Neural cell (in vitro differentiated cells): ENCODE measurements around the gene AQP4. TPM values are rescaled to one million over a fixed set of nuclear protein-coding genes. Genes with fewer than 3 reads are reported as not detected.

ENCODE experiments used
- H2AFZ ChIP-seq: fragments of 200-600, 300-800 bp; sonication (generic), shearing (Covaris generic); 2 replicates; pipeline ENCODE4 v1.6.0; 2014; ENCODE audit warnings: low read depth, mild to moderate bottlenecking, antibody characterized with exemption, low read length, moderate library complexity
- H3F3A ChIP-seq: fragments of 200-600 bp; shearing (Covaris generic); 2 replicates; pipeline ENCODE4 v1.6.1; 2016; ENCODE audit warnings: mild to moderate bottlenecking, moderate library complexity, mixed read lengths, antibody characterized with exemption, low read length; ENCODE audit not compliant: insufficient read depth, poor library complexity, severe bottlenecking
- H3K27ac ChIP-seq: fragments of 200-600, 300-800 bp; sonication (generic), shearing (Covaris generic); 2 replicates; pipeline ENCODE4 v1.5.1; 2014; ENCODE audit warnings: mild to moderate bottlenecking, low read length, moderate library complexity
- H3K27me3 ChIP-seq: fragments of 300-800, 200-600 bp; sonication (generic), shearing (Covaris generic); 2 replicates; pipeline ENCODE4 v1.6.0; 2014; ENCODE audit warnings: mild to moderate bottlenecking, low read depth, low read length, moderate library complexity; ENCODE audit not compliant: insufficient read depth
- H3K36me3 ChIP-seq: fragments of 300-800, 200-600 bp; sonication (generic), shearing (Covaris generic); 2 replicates; pipeline ENCODE4 v1.5.1; 2014; ENCODE audit warnings: mild to moderate bottlenecking, antibody characterized with exemption, low read length, moderate library complexity; ENCODE audit not compliant: insufficient read depth
- H3K4me2 ChIP-seq: fragments of 300-800, 200-600 bp; sonication (generic), shearing (Covaris generic); 2 replicates; pipeline ENCODE4 v1.6.0; 2014; ENCODE audit warnings: mild to moderate bottlenecking, low read length
- H3K4me3 ChIP-seq: fragments of 300-800, 200-600 bp; sonication (generic), shearing (Covaris generic); 2 replicates; pipeline ENCODE4 v1.5.1; 2014; ENCODE audit warnings: mild to moderate bottlenecking, low read length, moderate library complexity
- H3K79me2 ChIP-seq: fragments of 200-600 bp; shearing (Covaris generic); replicated peaks from 2 replicates; pipeline ENCODE4 v1.6.0; 2014; ENCODE audit warnings: mild to moderate bottlenecking, low read length, moderate library complexity; ENCODE audit not compliant: insufficient read depth
- H3K9ac ChIP-seq: fragments of 300-800, 200-600 bp; sonication (generic), shearing (Covaris generic); 2 replicates; pipeline ENCODE4 v1.6.1; 2016; ENCODE audit warnings: mild to moderate bottlenecking, low read length, mixed read lengths
- H3K9me2 ChIP-seq: fragments of 200-600 bp; shearing (Covaris generic); 2 replicates; pipeline ENCODE4 v1.6.1; 2016; ENCODE audit warnings: mild to moderate bottlenecking, low read length, mixed read lengths; ENCODE audit not compliant: insufficient read depth
- H3K9me3 ChIP-seq: fragments of 200-600, 300-800 bp; sonication (generic), shearing (Covaris generic); 2 replicates; pipeline ENCODE4 v1.6.1; 2016; ENCODE audit warnings: mild to moderate bottlenecking, mixed run types, low read length, moderate library complexity, mixed read lengths
- H4K20me1 ChIP-seq: fragments of 200-600 bp; shearing (Covaris generic); 2 replicates; pipeline ENCODE4 v1.6.1; 2016; ENCODE audit warnings: mild to moderate bottlenecking, mixed run types; ENCODE audit not compliant: insufficient read depth
- EP300 ChIP-seq: fragments of 450-650 bp; conservative IDR thresholded peaks from 2 replicates; pipeline ENCODE4 v1.6.1; 2014; ENCODE audit warnings: antibody characterized with exemption, mild to moderate bottlenecking, moderate library complexity; ENCODE audit not compliant: poor library complexity, severe bottlenecking
- EZH2 ChIP-seq: fragments of 200-600, 300-800 bp; shearing (Covaris generic), sonication (generic); IDR thresholded peaks from 2 replicates; pipeline ENCODE4 v1.6.1; 2014; ENCODE audit warnings: antibody characterized with exemption, low read length, borderline replicate concordance, mild to moderate bottlenecking; ENCODE audit not compliant: insufficient read depth, poor library complexity, severe bottlenecking
- MXI1 ChIP-seq: fragments of 450-650 bp; conservative IDR thresholded peaks from 2 replicates; pipeline ENCODE4 v1.6.1; 2014; ENCODE audit warnings: antibody characterized with exemption, mild to moderate bottlenecking; ENCODE audit not compliant: poor library complexity, severe bottlenecking
- POLR2AphosphoS5 ChIP-seq: IDR thresholded peaks from 2 replicates; pipeline ENCODE4 v1.6.1; 2012
- RAD21 ChIP-seq: fragments of 450-650 bp; conservative IDR thresholded peaks from 2 replicates; pipeline ENCODE4 v1.6.1; 2014; ENCODE audit warnings: antibody characterized with exemption, mild to moderate bottlenecking, moderate library complexity
- SMC3 ChIP-seq: fragments of 450-650 bp; conservative IDR thresholded peaks from 2 replicates; pipeline ENCODE4 v1.6.1; 2014; ENCODE audit warnings: antibody characterized with exemption, mild to moderate bottlenecking, moderate library complexity; ENCODE audit not compliant: poor library complexity
- TAF1 ChIP-seq: IDR thresholded peaks from 2 replicates; pipeline ENCODE4 v1.6.1; 2012; ENCODE audit warnings: low read depth
- polyA minus RNA-seq: library from RNA; depleted of rRNA, polyadenylated mRNA; stranded (reverse); fragments of >200 nt; gene quantifications from 2 replicates; pipeline ENCODE4 v1.2.3, GENCODE V29; 2014
- polyA plus RNA-seq: library from polyadenylated mRNA; depleted of rRNA; stranded (reverse); fragments of >200 nt; gene quantifications from 2 replicates; pipeline ENCODE4 v1.2.3, GENCODE V29; 2014
- TF ChIP-seq, protein P1 (sequence below): fragments of 450-650 bp; IDR thresholded peaks from 2 replicates; pipeline ENCODE4 v1.5.1; 2014; ENCODE audit warnings: antibody characterized with exemption, mild to moderate bottlenecking, moderate library complexity; ENCODE audit not compliant: poor library complexity, severe bottlenecking
- TF ChIP-seq, protein P2 (sequence below): IDR thresholded peaks from 2 replicates; pipeline ENCODE4 v1.6.1; 2012; ENCODE audit warnings: borderline replicate concordance

The AQP4 gene, protein sequence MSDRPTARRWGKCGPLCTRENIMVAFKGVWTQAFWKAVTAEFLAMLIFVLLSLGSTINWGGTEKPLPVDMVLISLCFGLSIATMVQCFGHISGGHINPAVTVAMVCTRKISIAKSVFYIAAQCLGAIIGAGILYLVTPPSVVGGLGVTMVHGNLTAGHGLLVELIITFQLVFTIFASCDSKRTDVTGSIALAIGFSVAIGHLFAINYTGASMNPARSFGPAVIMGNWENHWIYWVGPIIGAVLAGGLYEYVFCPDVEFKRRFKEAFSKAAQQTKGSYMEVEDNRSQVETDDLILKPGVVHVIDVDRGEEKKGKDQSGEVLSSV
- polyA plus RNA-seq = 0.24 TPM in 1 of 2 replicates, not detected in the other
- not detected in 2 replicates for polyA minus RNA-seq

DNA sequence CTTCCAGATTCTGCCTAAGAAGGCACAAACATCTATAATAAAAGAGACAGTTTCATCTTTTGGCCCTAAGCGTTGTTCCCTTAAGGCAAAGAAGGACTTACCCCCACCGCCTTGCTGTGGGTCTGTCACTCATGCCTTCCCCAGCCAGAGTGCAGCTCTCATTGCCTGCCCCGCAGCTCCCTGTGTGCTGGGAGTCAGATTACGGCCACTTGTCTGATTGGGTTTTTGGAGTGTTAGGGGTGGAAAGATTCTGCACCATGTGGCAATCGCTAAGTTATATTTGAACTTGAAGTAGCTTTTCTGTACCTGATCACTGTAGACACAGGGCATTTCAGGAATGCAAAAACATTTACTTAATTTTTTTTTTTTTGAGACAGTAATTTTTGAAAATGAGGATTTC, at the start of gene AQP4:
TSS of gene AQP4 (minus strand) at position 151 of the 400 bp plus-strand sequence. CDS start at position 133, 18 bp downstream.
- H3F3A ChIP-seq = no peaks in the 10 kb centered on the region
- peaks cover 16% of the 10 kb centered on the region for H3K27me3 ChIP-seq
- no peak within 1 kb of the TSS for H3K27ac ChIP-seq
- H4K20me1 ChIP-seq = no peaks in the 10 kb centered on the region
- H3K36me3 ChIP-seq = no peaks in the 10 kb centered on the region
- H3K4me3 ChIP-seq = no peak within 1 kb of the TSS
- H3K9me3 ChIP-seq = no peaks in the 10 kb centered on the region
- H3K9me2 ChIP-seq = no peaks in the 10 kb centered on the region
- H3K79me2 ChIP-seq = no peaks in the 10 kb centered on the region
- no peak within 1 kb of the TSS for H3K9ac ChIP-seq
- no peak within 1 kb of the TSS for H3K4me2 ChIP-seq
- TF ChIP-seq MXI1 (no peak), EP300 (no peak), EZH2 (no peak), SMC3 (no peak), TAF1 (no peak), POLR2AphosphoS5 (no peak), RAD21 (no peak)
- TF ChIP-seq, protein P1, sequence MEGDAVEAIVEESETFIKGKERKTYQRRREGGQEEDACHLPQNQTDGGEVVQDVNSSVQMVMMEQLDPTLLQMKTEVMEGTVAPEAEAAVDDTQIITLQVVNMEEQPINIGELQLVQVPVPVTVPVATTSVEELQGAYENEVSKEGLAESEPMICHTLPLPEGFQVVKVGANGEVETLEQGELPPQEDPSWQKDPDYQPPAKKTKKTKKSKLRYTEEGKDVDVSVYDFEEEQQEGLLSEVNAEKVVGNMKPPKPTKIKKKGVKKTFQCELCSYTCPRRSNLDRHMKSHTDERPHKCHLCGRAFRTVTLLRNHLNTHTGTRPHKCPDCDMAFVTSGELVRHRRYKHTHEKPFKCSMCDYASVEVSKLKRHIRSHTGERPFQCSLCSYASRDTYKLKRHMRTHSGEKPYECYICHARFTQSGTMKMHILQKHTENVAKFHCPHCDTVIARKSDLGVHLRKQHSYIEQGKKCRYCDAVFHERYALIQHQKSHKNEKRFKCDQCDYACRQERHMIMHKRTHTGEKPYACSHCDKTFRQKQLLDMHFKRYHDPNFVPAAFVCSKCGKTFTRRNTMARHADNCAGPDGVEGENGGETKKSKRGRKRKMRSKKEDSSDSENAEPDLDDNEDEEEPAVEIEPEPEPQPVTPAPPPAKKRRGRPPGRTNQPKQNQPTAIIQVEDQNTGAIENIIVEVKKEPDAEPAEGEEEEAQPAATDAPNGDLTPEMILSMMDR = no peak
- TF ChIP-seq, protein P2, sequence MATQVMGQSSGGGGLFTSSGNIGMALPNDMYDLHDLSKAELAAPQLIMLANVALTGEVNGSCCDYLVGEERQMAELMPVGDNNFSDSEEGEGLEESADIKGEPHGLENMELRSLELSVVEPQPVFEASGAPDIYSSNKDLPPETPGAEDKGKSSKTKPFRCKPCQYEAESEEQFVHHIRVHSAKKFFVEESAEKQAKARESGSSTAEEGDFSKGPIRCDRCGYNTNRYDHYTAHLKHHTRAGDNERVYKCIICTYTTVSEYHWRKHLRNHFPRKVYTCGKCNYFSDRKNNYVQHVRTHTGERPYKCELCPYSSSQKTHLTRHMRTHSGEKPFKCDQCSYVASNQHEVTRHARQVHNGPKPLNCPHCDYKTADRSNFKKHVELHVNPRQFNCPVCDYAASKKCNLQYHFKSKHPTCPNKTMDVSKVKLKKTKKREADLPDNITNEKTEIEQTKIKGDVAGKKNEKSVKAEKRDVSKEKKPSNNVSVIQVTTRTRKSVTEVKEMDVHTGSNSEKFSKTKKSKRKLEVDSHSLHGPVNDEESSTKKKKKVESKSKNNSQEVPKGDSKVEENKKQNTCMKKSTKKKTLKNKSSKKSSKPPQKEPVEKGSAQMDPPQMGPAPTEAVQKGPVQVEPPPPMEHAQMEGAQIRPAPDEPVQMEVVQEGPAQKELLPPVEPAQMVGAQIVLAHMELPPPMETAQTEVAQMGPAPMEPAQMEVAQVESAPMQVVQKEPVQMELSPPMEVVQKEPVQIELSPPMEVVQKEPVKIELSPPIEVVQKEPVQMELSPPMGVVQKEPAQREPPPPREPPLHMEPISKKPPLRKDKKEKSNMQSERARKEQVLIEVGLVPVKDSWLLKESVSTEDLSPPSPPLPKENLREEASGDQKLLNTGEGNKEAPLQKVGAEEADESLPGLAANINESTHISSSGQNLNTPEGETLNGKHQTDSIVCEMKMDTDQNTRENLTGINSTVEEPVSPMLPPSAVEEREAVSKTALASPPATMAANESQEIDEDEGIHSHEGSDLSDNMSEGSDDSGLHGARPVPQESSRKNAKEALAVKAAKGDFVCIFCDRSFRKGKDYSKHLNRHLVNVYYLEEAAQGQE = no peak
- no peak within 1 kb of the TSS for H2AFZ ChIP-seq

DNA sequence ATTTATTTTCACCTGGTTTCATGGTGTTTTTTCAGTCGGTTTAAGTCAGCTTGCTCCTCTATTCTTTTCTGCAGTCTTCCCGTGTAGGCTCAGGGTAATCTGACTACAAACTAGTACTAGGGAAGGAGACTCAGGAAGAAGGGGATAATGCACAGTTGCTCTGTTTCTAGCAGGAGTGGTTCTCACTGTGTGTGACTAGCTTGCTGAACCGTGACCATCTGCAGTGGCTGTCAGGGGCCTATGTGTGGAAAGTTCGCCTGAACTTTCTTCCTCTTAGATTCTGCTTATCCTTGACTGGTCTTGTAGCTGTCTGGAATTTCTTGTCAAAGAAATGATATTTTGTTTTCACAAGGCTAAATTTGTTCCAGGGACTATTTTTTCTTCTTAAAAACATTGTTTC, 46.3 kb upstream of the AQP4 start:
- Histone ChIP-seq H4K20me1 (no peaks in the 10 kb centered on the region), H3K27ac (no peak overlapping the region), H3K9me3 (no peaks in the 10 kb centered on the region), H3K4me3 (no peak overlapping the region), H3K79me2 (no peaks in the 10 kb centered on the region), H3K4me2 (no peak overlapping the region), H2AFZ (no peak overlapping the region), H3K36me3 (no peaks in the 10 kb centered on the region), H3K27me3 (no peaks in the 10 kb centered on the region), H3K9ac (no peak overlapping the region), H3K9me2 (no peaks in the 10 kb centered on the region), H3F3A (no peaks in the 10 kb centered on the region)
- TF ChIP-seq EZH2 (no peak), MXI1 (no peak), EP300 (no peak), POLR2AphosphoS5 (no peak), TAF1 (no peak), RAD21 (no peak), SMC3 (no peak)
- TF ChIP-seq, protein P2 = no peak
- TF ChIP-seq, protein P1 = no peak
